Stimulated activated CD4-positive, alpha-beta T cell treated with anti-CD3 and anti-CD28 coated beads, Interleukin-2, amount 100 ng/mL, for 24 hours (primary cell): ENCODE results near the gene ITGB5.
"Not testable (repeated sequence)": the region's sequence is repeated elsewhere in the genome, so short reads cannot be mapped to it uniquely, and the experiment has no call there.

Experiments
- DNase-seq, 2 donors: peaks; one replicate each; pipeline ENCODE4 v3.0.0-alpha.2; 2020

The ITGB5 gene

DNA sequence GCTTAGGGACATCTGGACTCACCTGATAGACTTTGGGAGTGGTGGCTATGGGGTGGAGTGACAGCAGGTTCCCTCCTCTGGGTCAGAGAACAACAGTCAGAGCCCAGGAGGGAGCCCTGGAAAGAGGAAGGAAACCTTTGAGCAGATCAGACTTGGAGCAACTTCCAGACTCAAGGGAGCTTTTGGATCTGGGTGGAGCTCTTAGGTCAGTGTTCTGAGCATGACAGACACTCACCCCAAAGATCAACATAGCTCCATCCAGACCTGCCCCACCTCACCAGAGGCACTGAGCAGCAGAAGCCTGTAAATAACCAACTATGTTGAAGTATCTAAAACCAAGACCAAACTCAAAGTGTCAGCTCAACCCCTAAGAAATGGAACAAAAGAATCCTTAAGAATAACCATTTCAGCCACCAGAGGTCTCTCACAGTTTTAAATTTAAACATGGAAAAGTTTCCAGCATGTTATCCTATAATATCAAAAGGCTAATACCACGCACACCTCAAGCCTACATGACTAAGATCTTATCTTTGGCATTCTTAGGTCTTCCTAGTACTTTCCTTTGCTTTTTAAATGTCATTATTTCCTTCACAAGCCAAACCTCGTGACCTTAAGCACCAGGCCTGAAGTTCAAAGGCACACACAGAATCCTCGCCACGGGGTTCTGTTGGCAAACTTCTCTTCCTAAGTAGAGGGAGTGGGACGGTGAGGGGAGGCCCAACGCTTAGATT, 100.5 kb downstream of the ITGB5 start:
- no peak for DNase-seq

DNA sequence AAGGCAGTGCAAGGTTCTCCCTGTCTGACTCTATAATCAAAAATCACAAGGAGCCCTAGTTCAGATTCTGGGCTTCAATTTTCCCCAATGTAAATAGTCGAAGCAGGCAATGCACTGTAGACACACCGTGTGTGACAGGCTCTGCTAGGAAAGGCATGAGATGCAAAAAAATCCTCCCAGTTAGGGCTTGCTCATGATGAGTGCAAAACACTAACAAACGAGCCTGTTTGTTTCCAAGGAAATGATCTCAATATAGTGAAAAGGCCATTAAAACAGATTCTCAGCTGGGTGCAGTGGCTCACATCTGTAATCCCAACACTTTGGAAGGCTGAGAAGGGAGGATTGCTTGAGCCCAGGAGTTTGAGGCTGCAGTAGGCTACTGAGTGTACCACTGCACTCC, 101.2 kb downstream of the ITGB5 start:
- no peak for DNase-seq

DNA sequence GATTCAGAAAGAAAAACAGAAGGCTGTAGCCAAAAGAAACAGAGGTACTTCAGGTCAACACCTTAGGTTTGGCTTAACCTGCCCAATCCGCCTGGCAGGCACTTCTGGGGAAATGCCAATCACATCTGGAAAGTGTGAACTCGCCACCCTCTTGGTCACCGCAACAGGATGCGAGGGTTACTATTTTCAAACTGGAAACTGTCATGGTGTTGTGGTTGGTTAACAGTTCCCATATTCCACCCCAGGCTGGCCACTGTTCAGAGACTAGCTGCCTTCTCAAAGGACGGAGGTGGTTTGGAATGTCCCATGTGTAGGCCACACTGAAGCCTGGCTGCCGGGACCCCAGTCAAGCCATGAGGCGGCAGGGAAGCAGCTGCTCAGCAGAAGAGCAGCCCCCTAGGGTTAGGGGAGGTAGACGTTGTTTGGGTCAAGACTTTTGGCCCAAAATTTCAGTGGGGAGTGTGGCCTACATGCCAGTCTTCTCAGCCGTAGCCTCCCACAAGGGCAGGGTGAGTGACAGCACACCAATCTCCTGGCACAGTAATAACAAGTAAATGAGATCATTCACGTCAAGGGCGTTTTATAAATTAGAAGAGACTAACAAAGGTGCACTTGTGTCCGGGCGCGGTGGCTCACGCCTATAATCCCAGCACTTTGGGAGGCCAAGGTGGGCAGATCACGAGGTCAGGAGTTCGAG, 102.3 kb downstream of the ITGB5 start:
- DNase-seq: no peak

DNA sequence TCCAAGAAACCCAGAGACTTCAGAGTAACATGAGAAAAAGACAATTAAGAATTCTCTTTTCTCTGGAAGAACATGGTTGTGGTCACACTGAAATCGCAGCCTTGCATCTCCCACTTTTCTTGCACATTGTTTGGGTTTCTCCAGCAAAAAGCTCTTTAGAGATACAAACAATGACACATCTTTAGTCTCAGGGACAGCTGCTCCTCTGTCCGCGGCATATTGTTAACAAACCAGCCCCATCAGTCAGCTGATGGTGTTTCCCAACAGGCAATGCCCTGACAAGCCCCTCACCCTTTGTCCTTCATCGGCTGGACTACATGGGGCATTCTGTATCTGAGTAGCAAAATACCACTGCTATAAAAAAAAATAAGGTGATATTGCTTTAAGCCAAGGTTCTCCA, 103.5 kb downstream of the ITGB5 start:
- DNase-seq: no peak

DNA sequence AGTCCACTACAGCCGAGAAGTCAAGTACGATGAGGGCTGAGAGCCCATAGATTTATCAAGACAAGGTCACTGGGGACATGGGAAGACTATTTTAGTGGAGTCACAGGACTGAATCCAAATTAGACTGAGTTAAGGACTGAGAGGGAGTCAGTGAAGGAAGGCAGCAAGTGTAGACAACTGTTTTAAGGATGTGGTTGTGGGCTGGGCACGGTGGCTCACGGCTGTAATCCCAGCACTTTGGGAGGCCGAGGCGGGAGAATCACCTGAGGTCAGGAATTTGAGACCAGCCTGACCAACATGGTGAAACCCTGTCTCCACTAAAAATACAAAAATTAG, 104.8 kb downstream of the ITGB5 start:
- DNase-seq: not testable (repeated sequence)

DNA sequence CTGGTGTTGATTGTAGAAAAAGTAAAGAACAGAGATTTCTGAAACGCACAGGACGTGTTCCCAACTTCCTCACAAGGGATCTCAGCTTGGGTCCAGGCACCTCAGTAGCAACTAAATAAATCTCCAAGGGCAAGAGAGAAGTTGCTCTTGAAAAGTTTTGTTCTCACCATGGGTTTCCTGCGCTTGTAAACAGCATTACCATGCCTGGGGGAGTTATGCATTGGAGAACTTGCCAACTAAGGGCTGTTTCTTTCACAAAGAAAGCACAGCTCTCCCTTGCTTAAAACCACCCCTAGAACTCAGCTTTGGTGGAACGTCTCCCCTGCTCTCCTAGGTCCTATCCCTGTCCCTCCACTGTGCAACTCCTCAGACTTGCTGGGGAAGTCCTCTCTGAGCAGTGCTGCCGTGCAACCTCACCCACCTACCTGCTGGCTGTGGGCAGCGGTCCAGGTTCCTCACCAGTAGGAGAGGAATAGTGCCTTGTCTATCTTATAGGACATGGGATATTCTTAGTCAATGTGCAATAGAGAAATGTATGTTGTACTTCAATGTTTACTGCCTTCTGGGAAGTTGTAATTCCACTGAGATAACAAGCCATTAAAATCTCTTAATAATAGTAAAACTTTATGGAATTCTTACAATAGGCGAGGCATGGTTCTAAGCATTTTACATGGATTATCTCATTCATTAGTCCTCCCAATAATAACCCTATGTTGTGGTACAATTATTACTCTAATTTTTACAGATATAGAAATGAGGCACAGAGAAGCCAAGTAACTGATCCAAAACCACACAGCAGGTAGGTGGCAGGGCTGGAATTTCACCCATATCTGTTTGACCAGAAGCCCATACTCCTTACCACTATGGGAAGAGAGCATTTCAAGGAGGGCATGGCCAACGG, 105.4 kb downstream of the ITGB5 start:
- DNase-seq: no peak

DNA sequence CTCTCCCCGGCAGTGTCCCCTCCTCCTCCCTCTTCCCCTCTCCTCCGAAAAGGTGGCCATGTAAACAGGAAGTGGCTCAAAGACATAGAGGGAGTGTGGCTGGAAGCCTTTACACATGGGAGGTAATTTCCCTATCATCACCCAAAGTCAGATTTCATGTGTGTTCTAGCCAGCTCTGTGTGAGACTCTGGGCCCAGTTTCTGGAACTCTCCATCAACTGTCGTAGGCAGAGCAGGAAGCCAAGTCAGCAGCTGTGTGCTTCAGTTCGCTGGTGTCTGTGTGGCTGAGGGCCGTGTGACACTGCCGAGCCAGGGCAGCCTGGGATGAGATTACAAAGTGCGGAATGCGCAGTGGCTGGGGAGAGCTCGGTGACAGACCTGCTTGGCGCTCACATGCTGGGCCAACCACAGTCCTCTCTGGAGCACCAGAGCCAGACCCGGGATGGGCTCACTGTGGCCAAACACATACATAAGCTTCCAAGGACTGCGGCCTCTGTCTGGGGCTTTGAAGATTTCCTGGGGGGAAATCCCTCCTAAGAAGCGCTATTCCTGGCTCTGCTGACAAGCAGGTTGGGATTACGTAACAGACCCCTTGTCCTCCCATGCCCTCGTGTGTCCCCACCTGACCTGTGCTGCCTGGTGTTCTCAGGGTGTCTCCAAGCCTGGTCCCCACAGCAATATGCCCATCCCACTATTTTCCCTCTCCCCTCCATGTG, 106.2 kb downstream of the ITGB5 start:
- no peak for DNase-seq

DNA sequence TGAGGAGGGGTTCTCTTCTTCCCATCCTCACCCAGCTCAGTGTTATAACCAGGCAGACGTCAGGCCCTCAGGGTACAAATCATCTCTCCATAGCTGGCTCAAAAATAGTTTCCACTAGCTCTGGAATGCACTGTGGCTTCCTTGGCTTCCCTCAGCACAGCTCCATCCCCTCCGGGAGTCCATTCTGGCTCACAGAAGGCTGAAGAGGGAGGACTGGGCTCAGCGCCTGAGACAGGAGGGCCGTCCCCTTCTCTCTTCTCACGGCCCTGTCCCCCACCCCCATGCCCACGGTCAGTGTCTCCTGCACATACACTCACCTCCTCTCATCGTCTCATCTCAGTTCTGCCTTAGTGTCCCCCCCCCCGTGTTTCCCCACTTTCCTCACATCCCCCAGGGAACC, 106.8 kb downstream of the ITGB5 start:
- no peak for DNase-seq

DNA sequence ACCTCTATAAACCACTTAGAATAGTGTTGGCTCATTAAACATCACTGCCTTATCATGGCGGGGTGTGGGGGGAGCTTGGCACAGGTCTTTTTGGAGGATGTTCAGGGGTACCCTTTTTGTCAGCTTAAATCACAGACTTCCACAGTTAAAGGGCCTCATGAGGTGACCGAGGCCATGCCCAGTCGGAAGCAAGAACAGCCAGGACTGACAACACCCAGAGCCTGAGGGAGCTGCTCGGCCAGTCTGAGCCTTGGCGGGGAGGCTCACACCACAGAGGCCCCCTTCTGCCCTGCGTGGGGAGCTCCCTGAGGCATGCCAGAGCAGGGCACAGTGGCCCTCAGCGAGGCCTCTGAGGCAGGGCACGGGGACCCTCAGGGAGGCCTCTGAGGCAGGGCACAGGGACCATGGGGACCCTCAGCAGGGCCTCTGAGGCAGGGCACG, 107.4 kb downstream of the ITGB5 start:
- DNase-seq: no peak

DNA sequence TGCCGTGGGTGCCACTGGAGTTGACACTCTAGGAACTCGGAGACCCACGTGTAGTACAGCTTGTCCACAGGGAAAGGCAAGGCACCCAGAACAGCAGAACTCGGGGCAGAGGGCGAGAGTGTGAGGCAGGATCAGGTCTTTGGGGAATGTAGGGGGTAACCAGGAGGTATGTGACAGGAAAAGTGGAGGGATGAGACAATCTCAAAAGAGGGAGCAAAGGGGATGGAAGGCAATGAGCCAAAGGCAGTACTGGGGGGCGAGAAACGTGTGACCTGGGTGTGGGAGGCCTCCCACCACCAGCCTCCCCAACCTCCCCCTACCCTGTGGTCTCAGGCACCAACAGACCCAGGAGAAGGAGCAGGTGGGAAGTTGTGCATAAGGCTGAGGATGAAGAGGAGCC, 108.0 kb downstream of the ITGB5 start:
- DNase-seq: no peak

DNA sequence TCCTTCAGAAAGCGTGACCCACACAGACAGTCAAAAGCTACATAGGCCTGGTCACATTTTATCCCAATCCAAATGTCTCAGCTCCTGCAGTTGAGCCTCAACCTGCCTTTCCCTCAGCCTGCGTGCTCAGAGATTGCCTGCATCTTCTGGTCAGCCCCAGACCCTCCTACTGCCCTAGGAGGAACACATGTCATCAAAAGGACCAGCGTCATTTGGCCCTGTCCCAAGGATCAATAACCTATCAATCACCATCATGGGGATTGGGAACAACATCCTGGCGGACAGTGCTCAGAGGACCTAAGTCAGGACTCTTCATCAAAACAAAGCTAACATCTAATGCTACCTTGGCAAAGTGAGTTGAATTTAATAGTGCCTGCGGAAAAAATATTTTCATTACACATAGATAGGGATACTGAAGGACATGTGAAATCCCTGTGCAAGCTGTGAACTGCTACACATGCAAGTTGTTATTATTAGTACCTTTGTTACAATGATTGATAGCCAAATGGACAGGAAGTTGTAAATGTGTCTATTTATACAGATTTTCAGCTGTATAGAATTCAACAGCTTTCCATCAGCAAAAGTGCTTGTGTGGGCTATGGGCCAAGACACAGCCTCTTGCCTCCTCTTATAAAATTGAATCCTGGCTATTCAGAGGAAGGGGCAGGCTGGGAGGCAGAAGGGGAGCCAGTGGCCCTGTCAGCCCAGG, 109.2 kb downstream of the ITGB5 start:
- no peak for DNase-seq

DNA sequence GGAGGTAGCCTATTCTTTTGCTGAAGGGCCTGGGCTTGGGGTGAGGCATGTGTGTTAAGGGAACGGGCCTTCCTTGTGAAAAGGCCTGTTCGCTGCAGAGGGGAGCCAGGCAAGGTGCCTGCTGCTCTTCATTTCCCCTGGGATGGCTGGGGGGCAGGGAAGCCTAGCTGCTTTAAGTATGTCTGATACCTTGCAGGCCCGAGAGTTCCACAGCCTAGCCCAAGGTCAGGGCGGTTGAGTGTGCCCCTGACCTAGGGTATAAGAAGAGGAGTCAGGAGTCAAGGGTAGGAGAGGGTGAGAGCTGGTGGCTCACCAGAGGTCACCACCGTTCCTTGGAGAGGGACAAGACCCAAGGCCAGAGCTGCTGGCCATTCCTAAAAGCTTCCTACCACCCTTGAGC, 110.3 kb downstream of the ITGB5 start:
- DNase-seq: no peak

DNA sequence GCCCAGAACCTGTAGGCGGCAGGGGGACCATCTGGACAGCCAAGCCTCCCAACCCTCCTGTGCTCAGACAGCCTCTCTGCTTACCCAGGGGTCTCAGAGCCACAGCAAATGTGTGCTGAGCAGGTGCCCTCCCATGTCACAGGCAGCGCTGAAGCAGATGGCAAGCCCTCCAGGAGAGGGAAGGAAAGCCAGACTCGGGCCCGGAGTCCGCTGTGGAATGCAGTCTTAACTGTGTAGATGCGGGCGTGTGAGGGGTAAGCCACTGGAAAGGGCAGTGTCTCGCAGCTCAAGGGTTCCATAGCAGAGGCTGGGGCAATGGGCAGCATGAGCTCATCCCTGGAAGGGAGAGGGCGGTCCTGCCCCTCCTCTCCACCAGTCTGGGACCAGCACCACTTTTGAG, 111.3 kb downstream of the ITGB5 start:
- DNase-seq: no peak

DNA sequence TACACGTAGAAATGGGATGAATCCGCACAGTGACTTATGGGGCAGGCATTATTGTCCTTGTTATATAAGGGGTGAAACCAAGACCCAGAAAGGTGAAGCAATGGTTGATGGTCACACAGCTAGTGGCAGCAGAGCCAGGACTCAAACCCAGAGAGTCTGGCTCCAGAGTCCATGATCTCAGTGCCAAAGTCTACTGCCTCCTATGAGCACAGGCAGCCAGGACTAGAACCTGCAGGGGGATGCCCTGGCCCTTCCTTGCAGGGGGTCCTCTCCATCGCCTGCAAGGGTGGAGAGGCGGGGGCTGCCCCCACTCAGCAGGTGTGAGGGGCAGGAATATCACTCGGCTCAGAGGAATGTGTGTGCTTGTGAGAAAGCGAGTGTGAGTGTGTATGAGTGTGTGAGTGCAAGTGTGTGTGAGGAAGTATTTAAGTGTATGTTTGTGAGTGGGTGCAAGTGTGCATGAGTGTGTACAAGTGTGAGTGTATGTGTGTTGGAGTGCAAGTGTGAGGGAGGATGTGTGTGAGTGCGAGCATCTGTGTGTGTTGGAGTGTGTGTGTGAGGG, 112.2 kb downstream of the ITGB5 start:
- DNase-seq: no peak

DNA sequence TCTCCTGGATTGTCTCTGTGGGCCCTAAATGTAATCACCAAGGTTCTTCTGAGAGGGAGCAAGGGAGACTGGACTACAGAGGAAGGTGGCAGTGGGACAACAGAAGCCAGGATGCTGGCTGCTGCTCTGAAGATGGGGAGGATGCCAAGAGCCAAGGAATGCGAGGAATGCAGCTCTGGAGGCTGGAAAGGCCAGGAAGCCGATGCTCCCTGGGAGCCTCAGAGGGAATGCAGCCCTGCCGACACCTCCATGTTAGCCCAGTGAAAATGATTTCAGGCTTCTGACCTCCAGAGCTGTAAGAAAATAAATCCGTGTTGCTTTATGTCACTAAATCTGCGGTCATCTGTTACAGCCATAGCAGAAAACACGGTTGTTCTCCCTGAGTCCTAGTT, 112.8 kb downstream of the ITGB5 start:
- no peak for DNase-seq

DNA sequence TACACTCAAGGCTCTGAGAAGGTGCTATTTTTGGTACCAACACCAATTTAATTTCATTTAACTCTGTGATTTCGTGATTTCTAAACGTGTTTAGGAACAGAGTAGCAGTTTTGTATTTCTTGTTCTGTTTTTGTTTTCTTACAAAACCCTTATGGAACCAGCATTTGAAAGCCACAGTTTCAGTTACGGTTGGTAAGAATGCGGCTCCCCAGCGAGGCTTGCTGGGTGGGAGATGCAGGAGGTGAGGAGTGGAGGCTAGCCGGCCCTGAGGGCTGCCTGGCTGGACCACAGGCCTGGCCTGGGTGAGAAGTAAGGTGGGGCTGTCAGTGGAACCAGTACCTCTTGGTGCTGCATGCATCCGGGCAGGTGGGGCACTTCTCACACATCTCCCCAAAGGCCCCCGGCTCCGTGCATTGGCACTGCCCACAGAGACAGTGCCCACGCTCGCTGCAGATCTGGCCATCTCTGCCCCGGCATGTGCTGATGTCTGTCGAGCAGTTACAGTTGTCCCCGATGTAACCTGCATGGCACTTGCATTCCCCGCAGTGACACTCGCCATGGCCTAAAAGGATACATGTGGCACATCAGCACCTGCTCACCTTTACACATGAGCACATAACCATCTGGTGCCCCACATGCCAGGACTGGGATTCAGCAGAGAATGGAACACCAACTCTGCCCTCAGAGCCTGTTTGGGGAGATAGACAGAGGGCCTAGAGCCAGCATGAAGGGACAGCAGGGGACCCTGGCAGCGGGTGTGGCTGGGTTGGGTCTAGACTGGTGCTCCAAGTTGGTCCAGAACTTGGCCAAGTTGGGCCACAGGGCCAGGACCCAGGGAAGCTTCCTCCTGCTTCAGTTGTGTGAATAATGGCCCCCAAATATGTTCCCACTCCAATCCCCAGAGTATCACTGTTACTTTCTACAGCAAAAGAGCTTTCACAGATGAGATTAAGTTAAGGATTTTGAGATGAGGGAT, 113.5 kb downstream of the ITGB5 start:
- DNase-seq: no peak

DNA sequence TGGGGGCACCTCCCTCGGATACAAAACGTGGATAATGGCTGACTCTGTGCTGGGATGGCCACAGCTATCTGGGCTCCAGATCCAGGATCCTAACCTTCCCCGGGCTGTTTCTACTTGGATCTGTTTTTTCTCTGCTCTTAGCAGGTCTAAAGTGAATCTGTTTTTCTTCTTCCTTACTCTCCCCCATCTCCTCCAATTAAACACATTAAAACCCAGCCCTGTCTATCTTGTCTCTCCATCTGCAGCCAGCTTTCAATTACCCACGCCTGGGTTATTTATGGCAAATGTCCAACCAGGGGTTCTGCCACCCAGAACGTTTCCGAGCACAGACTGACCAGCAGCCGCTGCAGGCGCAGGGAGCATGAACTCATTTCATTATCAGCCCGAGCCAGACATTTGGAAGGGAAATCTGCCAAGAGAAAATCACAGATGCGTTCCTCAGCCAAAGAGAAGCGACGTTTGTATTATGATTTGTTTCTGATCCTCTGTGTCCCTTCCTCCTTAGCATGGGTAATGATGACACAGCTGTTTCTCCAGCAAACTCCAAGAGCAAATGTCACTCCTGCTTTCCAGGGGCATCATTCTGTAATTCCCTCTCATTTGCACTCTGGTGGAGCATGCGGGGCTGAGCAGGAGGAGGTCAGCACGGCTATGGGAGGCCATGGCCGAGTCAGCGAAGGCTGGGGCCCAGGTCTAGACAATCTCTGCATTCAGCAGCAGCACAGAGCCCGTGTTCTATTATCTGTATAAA, 114.9 kb downstream of the ITGB5 start:
- no peak for DNase-seq

DNA sequence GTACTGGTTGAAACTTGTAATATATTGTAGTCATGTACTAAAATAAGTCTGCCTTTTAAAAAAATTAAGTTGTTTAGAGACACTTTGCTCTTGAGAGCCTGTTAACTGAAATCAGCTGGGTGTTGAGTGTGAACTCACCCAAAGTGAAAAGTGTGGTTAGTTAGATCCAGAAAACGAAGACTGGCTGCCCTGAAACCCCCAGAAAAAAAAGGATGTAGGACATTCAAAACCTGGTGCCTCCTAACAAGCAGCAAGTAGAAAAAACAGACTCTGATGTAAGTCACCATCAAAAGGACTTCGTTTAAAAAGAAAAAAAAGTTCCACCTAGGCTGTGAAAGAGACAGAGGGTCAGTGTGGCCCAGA, 116.1 kb downstream of the ITGB5 start:
- DNase-seq: no peak

DNA sequence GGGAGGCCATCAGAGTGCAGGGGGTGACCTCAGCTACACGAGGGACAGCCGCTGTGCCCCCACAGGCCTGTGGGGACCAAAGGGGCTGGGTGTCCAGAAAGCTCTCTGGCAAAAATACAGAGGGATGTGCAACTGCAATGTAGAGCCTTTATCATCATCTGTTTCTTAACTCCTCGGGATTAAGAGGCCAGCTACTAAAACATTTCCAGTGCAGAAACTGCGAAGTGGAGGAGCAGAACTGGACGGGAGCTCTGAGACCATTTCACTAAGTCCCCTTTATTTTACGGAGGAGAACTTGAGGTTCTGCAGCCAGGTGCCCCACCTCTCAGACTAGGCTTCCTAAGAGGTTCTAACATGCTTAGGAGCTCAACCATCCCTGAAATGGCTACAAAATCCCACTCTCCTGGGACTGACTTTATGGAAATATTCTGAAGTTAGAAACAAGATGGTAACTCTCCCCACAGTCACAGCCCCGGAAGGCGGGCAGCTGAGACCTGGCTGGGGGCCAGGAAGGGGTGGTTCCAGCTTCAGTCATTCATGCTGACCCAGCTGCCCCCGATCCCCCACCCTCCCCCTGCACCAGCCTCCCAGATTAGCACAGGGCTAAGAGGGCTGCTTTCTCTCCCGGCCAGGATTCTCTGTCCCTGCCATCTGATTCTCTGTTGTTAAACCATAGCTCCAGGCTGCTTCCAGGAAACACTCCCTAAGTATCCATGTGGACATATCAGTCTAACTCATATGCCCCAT, 116.7 kb downstream of the ITGB5 start:
- no peak for DNase-seq
